NCI-H69 (cell line): ENCODE measurements around the gene USF3.
"Not testable (repeated sequence)": the region's sequence is repeated elsewhere in the genome, so short reads cannot be mapped to it uniquely, and the experiment has no call there.

Experiments used
- DNase-seq: peaks from one replicate; lab custom pipeline; 2025; lab: John Stamatoyannopoulos, UW

Gene USF3

GRCh38 chr3:113649174-113649845 lies 47.1 kb downstream of the USF3 start:
- no peak for DNase-seq

DNA sequence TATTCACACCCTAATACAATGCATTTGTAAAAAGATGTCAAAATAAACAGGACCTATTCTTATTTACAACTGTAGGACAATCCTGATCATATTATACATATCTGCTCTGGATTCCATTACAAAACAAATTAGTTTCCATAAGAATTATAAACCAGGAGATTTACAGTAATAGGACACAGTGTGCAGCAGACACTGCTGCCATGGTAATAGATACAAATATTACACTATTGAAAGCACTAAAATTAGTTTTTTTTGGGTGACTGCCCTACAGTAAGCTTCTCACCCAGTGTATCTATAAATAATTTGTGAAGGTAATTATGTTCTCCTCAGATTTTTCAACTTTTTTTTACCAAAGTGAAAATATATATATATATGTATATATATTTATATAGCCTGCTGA lies 47.9 kb downstream of the USF3 start:
- DNase-seq = no peak

GRCh38 chr3:113643583-113643982 lies 52.9 kb downstream of the USF3 start:
- no peak for DNase-seq

- DNase-seq = no peak
Measured at GRCh38 chr3:113638910-113639309, 57.5 kb downstream of the USF3 start.

DNA sequence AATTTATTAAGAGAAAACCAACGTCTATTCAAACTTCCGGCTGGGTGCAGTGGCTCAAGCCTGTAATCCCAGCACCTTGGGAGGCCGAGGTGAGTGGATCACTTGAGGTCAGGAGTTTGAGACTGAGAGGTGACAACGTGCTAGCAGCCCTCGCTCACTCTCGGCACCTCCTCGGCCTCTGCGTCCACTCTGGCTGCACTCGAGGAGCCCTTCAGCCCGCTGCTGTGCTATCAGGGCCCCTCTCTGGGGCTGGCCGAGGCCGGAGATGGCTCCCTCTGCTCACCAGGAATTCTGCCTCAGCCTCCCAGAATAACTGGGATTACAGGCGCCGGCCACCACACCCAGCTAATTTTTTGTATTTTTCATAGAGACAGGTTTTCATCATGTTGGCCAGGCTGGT lies 58.7 kb downstream of the USF3 start:
- DNase-seq = no peak

DNA sequence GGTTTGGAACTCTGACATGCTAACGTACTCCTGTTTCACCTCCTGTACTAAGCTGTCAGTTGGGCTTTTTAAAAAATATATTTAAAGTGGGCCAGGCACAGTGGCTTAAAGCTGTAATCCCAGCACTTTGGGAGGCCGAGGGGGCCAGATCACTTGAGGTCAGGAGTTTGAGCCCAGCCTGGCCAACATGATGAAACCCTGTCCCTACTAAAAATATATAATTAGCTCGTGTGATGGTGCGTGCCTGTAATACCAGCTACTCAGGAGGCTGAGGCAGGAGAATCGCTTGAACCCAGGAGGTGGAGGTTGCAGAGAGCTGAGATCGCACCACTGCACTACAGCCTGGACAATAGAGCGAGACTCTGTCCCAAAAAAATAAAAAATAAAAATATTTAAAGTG lies 60.4 kb downstream of the USF3 start:
- not testable (repeated sequence) for DNase-seq

GRCh38 chr3:113634782-113635474 lies 61.5 kb downstream of the USF3 start:
- no peak for DNase-seq

DNA sequence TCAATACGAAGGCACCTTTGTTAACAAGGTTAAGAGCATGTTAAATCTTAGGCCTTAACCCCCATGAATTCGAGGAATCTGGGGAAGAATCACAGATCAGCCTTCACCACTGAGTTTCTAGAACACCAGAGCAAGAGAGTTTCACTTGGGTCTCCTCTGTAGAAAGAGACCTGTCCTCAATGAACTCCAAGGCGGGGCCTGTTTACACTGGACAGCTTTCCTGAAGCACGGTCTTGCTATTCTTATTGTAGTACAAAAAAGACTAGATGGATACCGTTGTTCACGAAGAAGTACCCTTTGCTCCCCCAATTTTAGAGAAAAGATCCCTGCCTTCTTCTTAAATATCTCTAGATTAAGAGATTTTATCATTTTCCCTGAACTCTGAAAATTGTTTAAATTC lies 64.9 kb downstream of the USF3 start:
- no peak for DNase-seq

- DNase-seq = no peak
Measured at GRCh38 chr3:113630956-113631542, 65.4 kb downstream of the USF3 start.

DNA sequence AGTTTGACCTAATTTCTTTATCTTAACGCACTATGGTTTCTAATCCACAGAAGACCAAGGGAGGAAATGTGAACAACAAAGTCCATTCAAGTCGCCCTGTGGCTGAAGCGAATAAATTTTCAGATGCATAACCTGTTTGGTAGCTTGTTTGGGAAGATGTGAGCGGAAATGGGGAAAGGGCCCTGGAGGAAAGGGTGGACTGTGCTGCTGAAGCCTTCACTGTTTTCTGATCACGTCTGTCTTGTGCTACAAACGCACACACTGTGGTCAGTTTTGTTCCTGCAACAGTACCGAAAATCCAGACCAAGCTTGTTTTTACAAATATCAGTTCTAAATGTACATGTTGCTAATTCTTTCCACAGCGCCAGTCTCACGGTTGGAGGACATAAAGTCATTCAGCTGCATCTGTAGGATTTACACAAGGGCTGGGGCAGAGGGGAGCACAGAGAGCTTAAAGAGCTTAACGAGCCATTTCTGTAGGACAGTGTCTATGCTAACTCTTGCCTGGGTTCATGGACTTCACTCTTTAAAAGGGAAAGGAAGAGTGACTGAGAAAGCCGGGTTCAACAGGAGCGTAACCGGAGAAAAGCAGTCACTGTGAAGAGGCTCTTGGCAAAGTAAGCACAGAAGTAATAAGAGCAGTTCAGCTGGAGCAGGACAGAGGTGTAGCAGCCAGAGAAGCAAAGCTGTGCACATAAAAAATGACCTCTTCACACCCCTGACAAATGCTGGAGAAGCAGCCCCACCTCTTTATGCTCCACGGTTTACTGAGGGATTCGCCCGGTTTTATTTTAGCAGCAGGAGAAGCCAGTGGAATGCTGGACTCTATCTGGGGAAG lies 66.6 kb downstream of the USF3 start:
- no peak for DNase-seq

- DNase-seq = no peak
Measured at GRCh38 chr3:113628788-113629187, 67.7 kb downstream of the USF3 start.

GRCh38 chr3:113628316-113628715 lies 68.1 kb downstream of the USF3 start:
- no peak for DNase-seq

DNA sequence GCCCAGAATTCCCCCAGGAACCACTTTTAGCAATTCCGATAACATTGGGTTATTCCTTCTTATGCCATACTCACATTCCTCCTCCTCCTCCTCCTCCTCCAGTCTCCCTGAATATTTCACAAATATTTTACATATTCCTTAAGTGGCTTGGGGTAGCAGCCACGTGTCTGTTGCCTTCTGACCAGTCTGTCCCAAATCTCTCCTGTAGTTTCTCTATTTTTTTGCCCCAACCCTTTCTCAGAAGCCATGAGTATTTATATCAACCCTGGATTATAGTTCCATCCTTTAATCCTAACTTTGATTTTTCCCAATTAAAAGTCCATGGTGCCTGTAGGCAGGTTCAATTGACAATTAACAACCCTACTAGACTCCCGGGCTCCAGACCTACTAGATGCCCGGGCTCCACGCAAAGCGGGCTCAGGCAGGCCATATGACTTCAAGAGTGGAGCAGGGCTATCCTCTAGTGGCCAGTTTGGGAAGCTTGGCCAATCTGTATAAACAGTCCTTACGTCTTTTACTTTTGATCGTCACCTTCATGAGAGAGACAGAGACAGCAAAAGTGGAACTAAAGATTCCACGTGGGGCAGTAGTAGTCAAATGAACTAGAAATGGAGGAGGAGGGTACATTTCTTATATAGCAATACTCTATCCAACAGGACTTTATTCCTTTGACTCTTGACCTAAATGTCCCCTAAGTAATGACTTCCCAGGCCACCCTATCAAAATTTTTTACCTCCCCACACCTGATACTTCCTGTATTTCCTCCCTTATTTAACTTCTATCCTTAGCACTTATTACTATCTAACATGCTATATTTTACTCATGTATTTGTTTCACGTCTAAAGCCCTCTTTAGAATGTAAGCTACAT lies 69.7 kb downstream of the USF3 start:
- peak; percentile 48 for DNase-seq

DNA sequence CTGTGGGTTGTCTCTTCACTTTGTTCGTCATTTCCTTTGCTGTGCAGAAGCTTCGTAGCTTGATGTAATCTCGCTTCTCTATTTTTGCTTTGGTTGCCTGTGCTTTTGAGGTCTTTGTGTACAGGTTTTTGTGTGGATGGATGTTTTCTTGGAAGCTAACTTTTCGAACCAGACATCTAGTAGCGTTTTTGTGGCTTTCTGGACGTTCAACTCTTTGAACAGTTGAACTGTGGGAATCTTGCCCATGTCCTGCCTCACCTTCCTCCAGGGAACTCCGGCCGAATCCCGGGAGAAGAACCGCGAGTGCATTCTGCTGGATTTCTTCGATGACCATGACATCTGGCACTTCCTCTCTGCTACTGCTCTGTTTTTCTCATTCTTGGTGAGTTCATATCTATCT lies 70.6 kb downstream of the USF3 start:
- no peak for DNase-seq

DNA sequence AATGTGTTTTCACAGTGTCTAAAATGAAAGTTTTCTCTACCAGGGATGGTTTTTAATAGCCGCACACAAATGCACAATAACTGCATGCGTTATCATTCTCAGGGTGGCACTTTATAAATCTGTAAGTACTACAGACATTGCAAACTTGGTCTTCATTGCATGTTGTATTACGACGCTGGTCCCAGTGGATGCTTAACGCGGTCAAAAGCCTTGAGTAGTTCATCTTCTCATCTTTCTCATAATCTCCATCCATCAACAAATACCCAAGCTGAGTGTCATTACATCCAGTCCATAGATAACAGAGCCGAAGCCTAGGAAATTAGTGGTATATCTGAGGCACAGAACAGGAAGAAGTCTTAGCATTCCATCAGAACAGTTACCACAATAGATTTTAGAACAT lies 72.6 kb downstream of the USF3 start:
- no peak for DNase-seq

DNA sequence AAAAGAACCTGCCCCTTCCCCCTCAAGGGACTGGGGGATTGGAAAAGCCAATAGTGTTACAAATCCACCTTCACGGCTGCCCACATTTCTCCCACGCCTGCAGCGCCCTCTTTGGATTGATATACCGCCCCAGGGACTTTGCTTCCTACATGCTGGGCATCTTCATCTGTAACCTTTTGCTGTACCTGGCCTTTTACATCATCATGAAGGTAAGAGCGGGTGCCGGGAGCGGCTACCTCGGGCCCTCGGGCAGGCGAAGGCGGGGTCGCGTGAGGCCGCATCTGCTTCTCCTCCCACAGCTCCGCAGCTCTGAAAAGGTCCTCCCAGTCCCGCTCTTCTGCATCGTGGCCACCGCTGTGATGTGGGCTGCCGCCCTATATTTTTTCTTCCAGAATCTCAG lies 73.1 kb downstream of the USF3 start:
- peak; percentile 11 for DNase-seq

- DNase-seq = no peak
Measured at GRCh38 chr3:113620091-113620490, 76.4 kb downstream of the USF3 start.

DNA sequence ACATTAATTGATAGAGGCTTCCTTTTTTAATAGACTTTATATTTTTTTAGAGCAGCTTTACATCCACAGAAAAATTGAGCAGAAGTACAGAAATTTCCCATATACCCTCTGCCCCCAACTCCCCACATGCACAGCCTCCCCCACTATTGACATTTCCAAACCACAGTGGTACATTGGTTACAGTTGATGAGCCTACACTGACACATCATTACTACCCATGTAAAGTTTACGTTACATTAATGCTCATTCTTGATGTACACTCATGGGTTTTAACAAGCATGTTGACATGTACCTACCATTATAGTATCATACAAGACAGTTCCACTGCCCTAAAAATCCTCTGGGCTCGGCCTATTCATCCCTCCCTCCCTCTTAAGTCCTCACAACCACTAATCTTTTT lies 78.7 kb downstream of the USF3 start:
- no peak for DNase-seq

DNA sequence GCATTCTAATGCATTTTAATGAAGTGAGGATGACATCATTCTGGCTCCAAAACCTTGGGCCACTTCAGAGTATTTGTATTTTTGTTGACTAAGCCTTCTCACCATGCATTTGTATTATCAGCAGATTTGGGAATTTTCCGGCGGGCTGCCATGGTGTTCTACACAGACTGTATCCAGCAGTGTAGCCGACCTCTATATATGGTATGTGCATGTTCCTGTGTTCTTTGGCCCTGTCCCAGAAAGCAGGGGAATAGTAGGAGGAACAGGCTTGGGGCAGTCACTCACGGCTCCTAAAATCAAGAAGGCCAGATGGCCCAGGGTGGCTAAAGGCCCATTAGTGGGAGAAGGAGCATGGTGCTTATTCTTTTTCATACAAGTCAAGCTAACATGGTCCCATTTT lies 80.5 kb downstream of the USF3 start:
- DNase-seq = no peak

DNA sequence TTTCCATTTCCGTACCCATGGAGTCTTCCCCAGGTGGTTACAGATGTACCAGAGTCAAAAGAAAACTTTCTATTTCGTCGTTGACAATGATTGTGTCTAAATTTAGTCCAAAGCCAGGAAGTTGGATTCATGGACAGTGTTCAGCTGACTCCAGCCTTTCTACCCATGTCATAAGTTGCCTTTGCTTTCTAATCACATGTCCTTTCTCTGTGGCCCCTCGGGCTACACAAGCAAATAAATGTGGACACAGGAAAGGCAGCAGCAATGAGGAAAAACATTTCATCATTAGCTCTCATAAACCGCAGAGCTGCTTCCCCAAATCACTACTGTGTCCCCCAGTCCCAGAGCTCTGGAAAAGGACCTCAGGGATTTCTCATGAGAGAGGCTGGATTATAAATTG lies 82.0 kb downstream of the USF3 start:
- no peak for DNase-seq

- no peak for DNase-seq
Measured at GRCh38 chr3:113607219-113607596, 89.2 kb downstream of the USF3 start.
